IPS-NIHi7 (cell line): ENCODE data around the gene IGLL5.
A peak's percentile ranks its signal among the peaks of the same experiment; 100 is the strongest.
"Not testable (repeated sequence)": the region's sequence is repeated elsewhere in the genome, so short reads cannot be mapped to it uniquely, and the experiment has no call there.

Experiments used
- DNase-seq: peaks from one replicate; pipeline ENCODE4 v3.0.0; 2012; ENCODE audit warnings: mixed read lengths; ENCODE audit errors: extremely low spot score

Gene IGLL5

GRCh38 chr22:22884010-22884887, 3.4 kb upstream of the IGLL5 start:
- DNase-seq, result peak; percentile 93

- DNase-seq, result no peak
Measured at GRCh38 chr22:22884888-22885840, 2.5 kb upstream of the IGLL5 start.

GRCh38 chr22:22886546-22886945, 1.1 kb upstream of the IGLL5 start:
- DNase-seq, result no peak

- no peak for DNase-seq
Measured at GRCh38 chr22:22888571-22889353, 1.1 kb downstream of the IGLL5 start.

- no peak for DNase-seq
Measured at GRCh38 chr22:22890085-22890484, 2.5 kb downstream of the IGLL5 start.

DNA sequence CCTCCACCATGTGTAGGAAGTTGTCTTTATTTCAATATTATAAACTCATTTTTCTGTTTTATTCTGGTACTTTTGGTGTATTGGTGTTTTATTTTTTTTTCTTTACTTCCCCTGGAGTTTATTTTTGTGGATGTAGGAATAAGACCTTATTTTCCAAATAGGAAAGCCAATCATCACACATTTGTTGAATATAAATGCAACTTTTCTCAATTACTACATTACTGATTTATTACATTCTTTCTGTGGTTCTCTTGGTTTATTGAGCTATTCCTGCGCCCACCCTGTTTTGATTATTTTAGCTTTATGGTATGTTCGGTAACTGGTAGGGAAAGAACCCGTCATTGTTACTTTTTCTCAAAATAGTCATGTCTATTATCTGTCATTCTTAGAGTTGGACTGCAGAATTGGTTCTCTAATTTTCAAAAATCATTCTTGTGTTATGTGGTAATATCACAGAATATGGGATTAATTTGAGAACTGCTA, 3.6 kb downstream of the IGLL5 start:
- DNase-seq, result no peak

DNA sequence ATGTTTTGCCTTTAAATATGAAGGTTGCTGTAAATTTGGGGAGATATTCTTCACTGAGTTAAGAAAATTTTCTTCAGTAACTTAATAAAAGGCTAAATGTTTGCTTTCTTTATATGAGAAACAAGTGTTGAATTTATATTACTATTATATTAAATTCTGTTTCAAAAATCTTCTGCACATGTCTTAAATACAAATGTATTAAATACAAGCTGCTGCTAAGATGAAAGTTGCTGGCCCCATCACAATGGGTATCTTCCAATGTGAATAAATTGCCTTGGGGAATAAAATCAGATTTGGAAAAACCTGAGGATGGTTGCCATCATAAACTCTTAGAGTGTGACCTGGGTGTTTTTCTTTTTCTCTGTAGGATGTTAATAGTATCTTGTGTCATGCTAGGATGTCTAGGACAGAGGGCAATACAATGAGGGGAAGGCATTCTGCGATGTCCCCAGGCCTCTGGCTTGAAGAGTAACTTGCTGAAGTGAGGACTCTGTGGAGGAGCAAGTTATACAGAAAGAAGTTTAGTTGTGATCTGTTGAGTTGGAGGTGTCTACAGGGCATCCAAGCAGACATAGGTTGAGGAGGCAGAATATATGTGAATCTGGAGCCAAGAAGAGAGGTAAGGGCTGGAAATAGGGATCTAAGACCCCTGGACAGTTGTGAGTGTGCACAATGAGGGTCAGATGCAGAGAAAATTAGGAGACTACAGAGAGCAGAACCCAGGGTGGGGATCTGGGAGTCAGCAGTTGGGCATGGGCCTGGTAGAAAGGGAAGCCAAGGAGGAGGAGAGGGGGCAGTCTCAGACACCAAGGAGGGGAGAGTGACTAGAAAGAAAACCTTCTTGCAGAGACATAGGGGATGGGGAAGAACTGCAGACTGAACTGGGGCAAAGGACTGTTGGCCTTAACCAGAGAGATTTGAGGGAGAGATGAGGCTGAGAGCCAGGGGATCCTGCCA, 4.8 kb downstream of the IGLL5 start:
- no peak for DNase-seq

- no peak for DNase-seq
Measured at GRCh38 chr22:22893077-22893805, 5.6 kb downstream of the IGLL5 start.

- DNase-seq, result peak; percentile 34
Measured at GRCh38 chr22:22893891-22894739, 6.5 kb downstream of the IGLL5 start.

- DNase-seq, result no peak
Measured at GRCh38 chr22:22894740-22895731, 7.4 kb downstream of the IGLL5 start.

DNA sequence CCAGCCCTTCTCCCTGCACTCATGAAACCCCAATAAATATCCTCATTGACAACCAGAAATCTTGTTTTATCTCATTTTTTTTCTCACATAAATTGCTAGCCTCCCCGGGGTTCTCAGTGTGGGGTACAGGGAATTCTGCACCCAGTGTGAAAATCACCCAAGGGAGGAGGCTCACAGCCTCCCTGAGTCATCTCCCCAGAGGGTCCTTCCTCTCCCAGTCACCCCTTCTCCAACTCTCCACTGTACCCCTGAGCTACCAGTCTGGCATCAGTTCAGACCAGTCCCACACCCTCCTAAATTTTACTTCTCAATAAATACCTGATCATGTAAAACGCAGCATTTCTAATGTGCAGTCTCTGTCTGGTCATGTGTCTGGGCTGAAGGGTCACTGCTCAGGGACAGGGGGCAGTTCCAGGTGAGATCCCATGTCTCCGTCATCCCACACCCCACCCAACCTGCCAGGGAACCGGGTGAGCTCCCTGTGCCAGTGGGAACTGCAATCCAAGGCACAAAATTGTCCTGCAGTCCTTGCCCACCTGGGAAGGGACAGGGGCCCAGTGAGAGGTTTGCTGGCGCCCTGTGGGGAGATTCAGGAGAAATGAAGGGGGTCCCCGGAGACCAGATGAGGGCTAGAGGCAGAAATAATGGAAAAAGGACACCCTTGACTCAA, 8.3 kb downstream of the IGLL5 start:
- DNase-seq, result no peak

DNA sequence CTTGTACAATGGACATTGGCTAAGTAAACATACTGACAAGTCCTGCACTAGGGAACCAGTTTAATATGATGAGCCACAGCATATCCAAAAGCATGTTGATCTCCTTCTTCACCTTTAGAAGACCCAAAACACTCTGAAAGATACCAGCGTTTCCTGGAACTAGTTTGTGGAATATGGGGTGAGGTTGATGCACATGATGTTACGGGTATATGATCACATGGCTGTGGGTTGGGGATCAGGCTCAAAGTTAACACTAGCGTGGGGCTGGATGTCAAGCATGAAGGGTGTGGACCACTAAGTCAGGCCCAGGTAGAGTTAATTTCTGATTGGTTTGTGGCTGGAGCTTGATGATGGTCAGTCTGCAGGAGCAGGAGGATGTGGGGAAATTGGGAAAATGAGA, 9.0 kb downstream of the IGLL5 start:
- no peak for DNase-seq

- no peak for DNase-seq
Measured at GRCh38 chr22:22897091-22897490, 9.5 kb downstream of the IGLL5 start.

- DNase-seq, result no peak
Measured at GRCh38 chr22:22897947-22898346, 10.3 kb downstream of the IGLL5 start.

DNA sequence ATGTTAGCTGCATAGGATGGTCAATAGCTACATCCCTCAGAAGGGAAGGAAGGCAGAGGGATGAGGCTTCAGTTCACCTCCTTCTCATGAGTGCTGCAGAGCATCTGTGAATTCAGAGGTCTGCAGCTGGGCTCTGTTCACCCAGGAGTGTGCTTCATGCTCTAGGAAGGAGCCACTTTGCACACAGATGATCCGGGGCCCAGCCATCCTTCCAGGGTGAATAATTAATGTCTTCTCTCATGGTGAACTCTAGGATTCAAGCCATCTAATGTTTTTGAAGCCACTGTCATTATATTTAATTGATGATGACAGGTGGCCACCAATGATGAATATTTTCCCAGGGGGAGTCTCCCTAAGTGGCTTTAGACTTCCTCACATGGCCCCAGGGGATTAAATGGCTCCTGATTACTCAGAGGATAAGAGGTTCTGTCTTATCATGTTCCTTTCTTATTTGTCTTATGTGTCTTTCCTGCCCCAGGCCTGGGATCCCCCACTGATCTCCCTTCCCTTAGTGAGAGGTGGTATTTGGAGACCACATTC, 10.9 kb downstream of the IGLL5 start:
- not testable (repeated sequence) for DNase-seq

DNA sequence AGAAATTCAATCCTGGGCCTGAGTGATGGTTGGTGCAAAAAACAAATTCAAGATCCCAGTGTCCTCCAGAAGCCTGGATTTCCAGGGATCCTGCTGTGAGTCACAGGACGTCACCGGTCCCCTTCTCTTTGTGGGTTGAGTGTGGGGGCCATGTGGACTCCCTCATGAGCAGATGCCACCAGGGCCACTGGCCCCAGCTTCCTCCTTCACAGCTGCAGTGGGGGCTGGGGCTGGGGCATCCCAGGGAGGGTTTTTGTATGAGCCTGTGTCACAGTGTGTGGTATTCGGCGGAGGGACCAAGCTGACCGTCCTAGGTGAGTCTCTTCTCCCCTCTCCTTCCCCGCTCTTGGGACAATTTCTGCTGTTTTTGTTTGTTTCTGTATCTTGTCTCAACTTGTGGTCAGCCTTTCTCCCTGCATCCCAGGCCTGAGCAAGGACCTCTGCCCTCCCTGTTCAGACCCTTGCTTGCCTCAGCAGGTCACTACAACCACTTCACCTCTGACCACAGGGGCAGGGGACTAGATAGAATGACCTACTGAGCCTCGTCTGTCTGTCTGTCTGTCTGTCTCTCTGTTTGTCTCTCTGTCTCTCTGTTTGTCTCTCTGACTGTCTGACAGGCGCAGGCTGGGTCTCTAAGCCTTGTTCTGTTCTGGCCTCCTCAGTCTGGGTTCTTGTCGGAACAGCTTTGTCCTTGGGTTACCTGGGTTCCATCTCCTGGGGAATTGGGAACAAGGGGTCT, 11.9 kb downstream of the IGLL5 start:
- DNase-seq, result not testable (repeated sequence)
